Fibroblast of mammary gland (primary cell): ENCODE results near the gene AGBL4.

ENCODE experiments used
- DNase-seq: peaks from one replicate; pipeline ENCODE4 v3.0.0-alpha.2; 2010; ENCODE audit warnings: low read depth
- H3K4me3 ChIP-seq: 2 replicates; pipeline ENCODE4 v1.5.1; 2011; ENCODE audit warnings: low read depth, mild to moderate bottlenecking, low read length, moderate library complexity; ENCODE audit not compliant: control insufficient read depth
- TF ChIP-seq, protein P1 (sequence below): conservative IDR thresholded peaks from 2 replicates; pipeline ENCODE4 v1.5.1; 2011; ENCODE audit warnings: low read depth, low read length, inconsistent platforms; ENCODE audit not compliant: control insufficient read depth, insufficient read depth

Gene AGBL4

GRCh38 chr1:48878191-48878940 is 1145.4 kb downstream of the AGBL4 start:
- DNase-seq: peak; percentile 96
- TF ChIP-seq, protein P1, sequence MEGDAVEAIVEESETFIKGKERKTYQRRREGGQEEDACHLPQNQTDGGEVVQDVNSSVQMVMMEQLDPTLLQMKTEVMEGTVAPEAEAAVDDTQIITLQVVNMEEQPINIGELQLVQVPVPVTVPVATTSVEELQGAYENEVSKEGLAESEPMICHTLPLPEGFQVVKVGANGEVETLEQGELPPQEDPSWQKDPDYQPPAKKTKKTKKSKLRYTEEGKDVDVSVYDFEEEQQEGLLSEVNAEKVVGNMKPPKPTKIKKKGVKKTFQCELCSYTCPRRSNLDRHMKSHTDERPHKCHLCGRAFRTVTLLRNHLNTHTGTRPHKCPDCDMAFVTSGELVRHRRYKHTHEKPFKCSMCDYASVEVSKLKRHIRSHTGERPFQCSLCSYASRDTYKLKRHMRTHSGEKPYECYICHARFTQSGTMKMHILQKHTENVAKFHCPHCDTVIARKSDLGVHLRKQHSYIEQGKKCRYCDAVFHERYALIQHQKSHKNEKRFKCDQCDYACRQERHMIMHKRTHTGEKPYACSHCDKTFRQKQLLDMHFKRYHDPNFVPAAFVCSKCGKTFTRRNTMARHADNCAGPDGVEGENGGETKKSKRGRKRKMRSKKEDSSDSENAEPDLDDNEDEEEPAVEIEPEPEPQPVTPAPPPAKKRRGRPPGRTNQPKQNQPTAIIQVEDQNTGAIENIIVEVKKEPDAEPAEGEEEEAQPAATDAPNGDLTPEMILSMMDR: no peak

DNA sequence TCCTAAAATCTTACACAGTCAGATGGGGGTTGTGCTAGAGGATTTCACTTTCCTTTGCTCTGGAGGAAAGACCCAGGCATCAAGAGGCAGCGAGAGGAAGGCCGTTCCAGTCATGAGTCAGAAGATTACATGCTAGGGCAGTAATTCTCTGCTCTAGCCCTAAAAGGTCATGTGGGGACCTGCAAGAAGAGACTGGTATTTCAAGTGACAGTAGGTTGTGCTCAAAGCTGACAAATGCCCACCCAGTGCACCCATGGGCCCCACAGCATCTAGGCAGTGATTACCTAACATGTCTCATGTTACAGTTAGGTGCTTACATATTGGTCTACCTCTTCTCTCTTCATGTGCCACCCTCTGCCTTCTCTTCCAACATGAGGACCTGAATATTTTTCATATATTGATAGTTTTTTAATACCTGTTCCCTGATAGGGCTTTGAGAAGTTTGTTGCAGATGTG is 1147.4 kb downstream of the AGBL4 start:
- no peak overlapping the region for H3K4me3 ChIP-seq
- TF ChIP-seq, protein P1: no peak
- peak; percentile 66 for DNase-seq

More at GRCh38 chr1:48878191-48878940, 1145.4 kb downstream of the AGBL4 start:
- no peak overlapping the region for H3K4me3 ChIP-seq

DNA sequence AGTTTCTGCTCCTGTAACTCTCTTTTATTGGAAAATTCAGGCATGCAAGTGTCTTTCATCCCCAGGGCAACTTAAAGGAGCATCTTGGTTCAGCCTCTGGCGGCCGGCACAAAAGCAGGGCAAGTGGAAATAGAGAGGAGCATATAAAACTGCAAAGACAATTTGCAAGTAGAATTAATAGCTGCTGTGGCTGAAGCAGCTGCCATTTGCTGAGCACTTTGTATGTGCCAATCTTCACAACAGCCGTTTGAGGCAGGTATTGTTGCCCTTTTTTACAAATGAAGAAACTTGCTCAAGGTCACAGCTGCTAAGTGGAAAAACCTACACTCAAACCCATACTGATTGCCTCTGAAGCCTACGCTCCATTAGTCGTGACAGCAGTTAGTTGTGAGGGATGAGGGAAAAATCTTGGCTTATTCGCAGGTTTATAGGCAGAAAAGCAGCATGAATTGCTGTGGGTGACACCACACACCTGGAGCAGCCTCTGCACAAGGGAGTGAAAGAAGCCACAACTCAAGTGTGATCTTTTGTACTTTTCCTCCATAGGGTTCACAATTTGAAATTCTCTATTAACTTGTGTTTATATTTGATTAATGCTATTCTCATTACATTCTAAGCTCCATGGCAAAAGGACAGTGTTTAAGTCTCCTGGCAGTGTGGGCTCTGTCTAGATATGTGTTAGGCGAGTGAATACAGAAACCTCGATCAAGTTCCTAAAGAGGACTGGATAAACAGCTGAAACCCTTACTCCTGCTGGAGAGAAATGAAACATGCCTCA is 1148.0 kb downstream of the AGBL4 start:
- DNase-seq: no peak
- TF ChIP-seq, protein P1: no peak
- no peak overlapping the region for H3K4me3 ChIP-seq

DNA sequence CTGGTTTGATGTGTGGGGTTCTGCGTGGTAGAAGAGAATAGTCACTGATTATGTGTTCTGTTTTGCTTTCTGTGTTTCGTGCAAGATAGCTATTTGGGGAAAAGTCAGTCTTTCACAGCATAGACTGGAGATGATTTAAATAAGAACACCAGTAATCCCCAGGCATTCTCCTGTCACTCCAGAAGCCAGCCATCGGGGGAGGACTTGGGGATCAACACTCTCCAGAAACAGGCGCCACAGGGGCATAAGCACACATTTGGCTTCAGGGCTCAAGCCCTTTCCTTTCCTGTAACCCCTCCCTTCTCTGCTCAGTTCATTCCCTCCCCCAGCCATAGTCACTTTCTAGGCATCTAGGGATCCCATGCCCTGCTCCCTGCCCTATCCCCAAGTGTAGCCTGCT is 1149.8 kb downstream of the AGBL4 start:
- H3K4me3 ChIP-seq: no peak overlapping the region
- TF ChIP-seq, protein P1: no peak
- DNase-seq: no peak

GRCh38 chr1:48870596-48870995 is 1153.2 kb downstream of the AGBL4 start:
- DNase-seq: peak; percentile 44

DNA sequence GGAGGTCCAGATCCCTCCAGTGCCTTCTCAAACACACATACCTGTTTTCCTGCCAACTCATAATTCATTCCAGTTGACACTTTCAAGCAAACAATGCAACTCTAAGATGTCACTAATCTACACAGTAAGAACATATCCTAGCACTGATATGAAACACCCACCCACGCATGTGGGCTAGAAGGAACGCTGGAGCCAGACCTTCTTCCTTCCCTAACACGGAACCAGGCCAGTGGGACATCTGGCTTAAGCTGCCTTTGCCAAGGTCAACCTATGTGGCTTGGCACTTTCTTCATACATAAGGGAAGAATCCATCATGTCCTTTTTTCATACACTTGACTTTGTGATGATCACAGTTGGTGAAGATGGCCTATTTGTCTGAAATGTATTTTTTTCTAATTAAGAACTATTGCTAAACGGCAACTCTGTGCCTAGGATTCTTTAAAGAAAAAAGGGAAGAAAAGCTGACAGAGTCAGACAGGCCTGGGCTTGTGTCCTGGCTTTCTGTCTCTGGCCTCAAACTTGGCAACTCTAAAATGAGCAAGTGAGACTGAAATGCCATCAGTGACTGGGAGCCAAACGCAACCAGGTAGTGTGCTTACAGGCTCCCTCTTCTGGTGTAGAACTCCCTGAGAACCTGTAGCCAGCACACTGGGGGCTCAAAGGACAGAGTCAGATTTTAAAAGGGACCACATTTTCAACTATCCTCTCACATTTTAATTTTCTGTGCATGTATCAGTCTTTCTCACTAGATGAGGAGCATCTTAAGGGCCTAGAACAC is 1154.4 kb downstream of the AGBL4 start:
- DNase-seq: peak; percentile 77
- no peak overlapping the region for H3K4me3 ChIP-seq
- TF ChIP-seq, protein P1: peak; percentile 25

More at GRCh38 chr1:48870596-48870995, 1153.2 kb downstream of the AGBL4 start:
- H3K4me3 ChIP-seq: no peak overlapping the region
- TF ChIP-seq, protein P1: peak; percentile 77
